ENCODE data around the gene DOLK.

DOLK gene

GRCh38 chr9:128929560-128929959 lies 17.8 kb downstream of the DOLK start:
- FAIRE-seq, result no peak

DNA sequence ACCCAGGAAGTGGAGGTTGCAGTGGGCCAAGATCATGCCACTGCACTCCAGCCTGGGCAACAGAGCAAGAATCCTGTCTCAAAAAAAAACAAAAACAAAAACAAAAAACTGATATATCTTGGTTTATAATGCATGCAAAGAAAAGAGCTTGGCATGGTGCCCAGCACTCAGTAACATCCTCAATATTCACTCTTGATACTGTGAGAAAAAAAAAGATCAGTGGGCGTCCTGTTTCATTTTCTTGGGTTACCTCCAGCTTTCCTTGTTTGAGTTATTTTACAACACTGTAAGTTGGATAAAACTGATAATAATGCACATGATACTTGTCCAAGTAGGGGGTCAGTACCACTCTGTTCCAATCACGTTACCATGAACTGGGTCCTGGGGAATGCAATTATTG lies 18.8 kb downstream of the DOLK start:
- no peak for FAIRE-seq

GRCh38 chr9:128927731-128928411 lies 19.5 kb downstream of the DOLK start:
- FAIRE-seq, result no peak

GRCh38 chr9:128923493-128923883 lies 23.9 kb downstream of the DOLK start:
- no peak for FAIRE-seq

GRCh38 chr9:128921881-128922763 lies 25.3 kb downstream of the DOLK start:
- FAIRE-seq, result no peak

- no peak for FAIRE-seq
Observed at GRCh38 chr9:128920381-128921058, 26.9 kb downstream of the DOLK start, which contains the start of gene PHYHD1. PHYHD1 (plus strand) TSS chr9:128920982; CDS start chr9:128922324, 1,342 bp downstream.

GRCh38 chr9:128919402-128920089 lies 27.9 kb downstream of the DOLK start:
- no peak for FAIRE-seq

- FAIRE-seq, result no peak
Observed at GRCh38 chr9:128918921-128919320, 28.5 kb downstream of the DOLK start.

DNA sequence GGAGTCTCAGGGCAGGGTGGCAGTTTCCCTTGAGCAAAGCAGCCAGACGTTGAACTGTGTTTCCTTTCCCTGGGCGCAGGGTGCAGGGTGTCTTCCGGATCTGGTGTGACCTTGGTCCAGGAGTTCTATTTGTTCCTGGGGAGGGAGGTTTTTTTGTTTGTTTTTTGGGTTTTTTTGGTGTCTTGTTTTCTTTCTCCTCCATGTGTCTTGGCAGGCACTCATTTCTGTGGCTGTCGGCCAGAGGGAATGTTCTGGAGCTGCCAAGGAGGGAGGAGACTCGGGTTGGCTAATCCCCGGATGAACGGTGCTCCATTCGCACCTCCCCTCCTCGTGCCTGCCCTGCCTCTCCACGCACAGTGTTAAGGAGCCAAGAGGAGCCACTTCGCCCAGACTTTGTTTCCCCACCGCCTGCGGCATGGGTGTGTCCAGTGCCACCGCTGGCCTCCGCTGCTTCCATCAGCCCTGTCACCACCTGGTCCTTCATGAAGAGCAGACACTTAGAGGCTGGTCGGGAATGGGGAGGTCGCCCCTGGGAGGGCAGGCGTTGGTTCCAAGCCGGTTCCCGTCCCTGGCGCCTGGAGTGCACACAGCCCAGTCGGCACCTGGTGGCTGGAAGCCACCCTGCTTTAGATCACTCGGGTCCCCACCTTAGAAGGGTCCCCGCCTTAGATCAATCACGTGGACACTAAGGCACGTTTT lies 30.1 kb downstream of the DOLK start:
- no peak for FAIRE-seq

- no peak for FAIRE-seq
Observed at GRCh38 chr9:128916745-128917144, 30.7 kb downstream of the DOLK start.

- no peak for FAIRE-seq
Observed at GRCh38 chr9:128916204-128916603, 31.2 kb downstream of the DOLK start.

DNA sequence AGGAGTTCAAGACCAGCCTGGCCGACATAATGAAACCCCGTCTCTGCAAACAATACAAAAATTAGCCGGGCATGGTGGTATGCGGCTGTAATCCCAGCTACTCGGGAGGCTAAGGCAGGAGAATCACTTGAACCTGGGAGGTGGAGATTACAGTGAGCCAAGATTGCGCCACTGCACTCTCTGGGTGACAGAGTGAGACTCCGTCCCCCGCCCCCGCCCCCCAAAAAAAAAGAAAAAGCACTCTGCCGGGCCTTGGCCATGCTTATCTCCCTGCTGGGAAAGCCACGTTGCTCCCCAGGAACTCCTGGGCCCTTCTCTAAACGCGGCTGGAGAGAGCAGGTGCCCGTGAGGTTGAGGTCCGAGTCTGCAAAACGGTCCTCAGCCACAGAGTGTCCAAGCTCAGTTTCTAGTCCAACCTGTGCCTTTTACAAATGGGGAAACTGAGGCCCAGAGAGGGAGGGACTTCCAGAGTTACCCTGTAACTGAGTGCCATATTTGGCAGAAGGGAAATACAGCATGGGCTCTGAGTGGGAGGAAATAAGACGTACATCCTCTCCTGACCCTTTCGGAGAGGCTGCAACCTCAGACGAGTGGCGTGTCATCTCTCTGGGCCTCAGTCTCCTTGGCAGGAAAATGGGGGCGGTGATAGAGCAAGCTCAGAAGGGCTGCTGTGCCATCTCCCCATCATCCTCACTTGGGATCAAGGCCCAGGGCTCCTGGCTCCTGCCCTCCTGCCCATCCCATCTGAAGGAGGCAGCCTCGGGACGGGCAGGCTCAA lies 33.2 kb downstream of the DOLK start:
- no peak for FAIRE-seq

DNA sequence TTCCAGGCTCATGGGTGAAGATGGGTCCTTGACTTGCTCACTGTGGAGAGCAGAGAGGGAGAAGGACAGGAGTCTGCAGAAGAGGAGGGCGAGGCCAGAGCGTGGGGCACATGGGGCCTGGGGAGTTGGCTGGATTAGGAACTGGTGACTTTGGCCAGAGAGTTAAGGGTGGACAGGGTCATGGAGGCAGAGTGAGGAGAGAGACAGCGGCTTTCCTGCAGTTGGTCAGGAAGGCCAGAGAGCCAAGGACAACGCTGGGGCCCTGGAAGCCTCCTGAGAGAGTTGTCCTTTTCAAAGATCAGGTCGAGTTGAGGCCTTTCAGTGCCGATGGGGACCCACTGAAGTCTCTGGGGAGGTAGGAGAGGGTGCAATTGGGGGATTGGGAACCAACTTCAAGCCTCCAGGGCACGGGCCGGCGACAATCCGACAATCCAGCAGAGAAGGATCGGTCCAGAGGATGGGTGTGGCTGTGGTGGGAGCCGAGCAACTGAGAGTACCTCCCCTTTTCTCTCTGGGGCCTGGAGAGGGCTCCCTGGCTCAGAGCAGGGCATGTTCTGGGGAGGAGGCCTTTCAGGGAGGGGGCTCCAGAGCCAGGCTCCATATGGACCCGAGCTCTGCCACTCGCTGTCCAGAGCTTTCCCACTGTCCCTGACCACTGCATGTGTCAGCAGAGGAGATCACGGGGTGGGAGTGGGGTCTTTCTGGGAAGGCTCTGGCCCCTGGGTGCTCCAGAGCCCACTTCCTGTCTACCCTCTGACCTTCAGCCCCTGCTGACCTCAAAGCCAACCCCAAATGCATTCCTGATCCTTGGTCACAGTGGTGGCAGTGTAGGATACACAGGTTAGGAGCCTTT lies 34.1 kb downstream of the DOLK start:
- no peak for FAIRE-seq

DNA sequence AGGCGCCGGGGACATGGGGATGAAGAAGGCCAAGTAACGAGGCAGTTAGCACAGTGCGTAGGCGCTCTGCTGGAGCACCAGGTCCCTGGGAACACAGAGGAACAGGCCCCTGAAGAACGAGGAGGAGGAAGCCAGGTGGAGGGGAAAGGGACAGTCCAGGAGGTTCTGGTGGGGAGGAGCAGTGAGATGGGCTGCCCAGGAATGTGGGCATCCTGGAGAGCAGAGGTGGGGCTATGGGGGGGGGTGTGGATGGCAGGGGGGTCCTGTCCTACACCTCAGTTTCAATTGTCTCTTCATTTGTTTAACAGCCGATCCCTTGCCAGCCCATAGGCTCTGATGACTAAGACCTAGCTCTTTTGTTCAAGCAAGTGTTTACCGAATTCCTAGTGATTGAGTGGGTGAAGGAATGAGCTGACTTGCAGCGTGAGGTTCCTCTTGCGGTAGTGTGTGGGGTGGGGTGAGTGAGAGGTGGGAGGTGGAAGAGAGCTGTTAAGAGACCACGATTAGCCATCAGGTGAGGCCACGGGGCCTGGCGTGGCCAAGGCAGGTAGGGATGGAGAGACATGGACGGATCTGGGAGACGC lies 35.0 kb downstream of the DOLK start:
- no peak for FAIRE-seq

- FAIRE-seq, result no peak
Observed at GRCh38 chr9:128911529-128912035, 35.8 kb downstream of the DOLK start.

GRCh38 chr9:128910906-128911305 lies 36.5 kb downstream of the DOLK start:
- no peak for FAIRE-seq

- FAIRE-seq, result no peak
Observed at GRCh38 chr9:128909859-128910258, 37.5 kb downstream of the DOLK start.

- FAIRE-seq, result no peak
Observed at GRCh38 chr9:128908372-128908771, 39.0 kb downstream of the DOLK start.

GRCh38 chr9:128906741-128907140 lies 40.7 kb downstream of the DOLK start:
- no peak for FAIRE-seq

DNA sequence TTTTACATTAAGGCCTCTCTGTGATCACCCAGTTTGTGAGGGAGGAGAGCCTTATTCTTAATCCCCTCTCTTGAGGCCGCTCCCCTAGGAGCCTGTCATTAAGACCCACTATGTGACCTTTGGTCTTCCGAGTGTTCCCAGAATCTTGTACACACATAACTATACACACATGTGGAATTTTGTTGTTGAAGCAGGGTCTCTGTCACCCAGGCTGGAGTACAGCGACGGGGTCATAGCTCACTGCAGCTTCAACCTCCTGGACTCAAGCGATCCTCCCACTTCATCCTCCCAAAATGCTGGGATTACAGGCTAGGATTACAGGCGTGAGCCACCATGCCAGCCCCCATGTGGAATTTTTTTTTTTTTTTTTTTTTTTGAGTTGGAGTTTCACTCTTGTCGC lies 41.4 kb downstream of the DOLK start:
- no peak for FAIRE-seq

Data from islet of Langerhans (tissue), 1 donor.